SK-N-SH treated with all-trans-retinoic acid at 6 μM for 48 hours (cell line): ENCODE data around the gene EHD1.

ENCODE experiments used
- ATAC-seq: fragments of 200-7000 bp; cut with Tn5 transposase; 3 replicates; pipeline ENCODE4 v1.9.1; 2020; ENCODE audit warnings: mild to moderate bottlenecking, moderate library complexity
- BACH2 ChIP-seq: fragments of 250-450 bp; sonication (Bioruptor Pico); IDR thresholded peaks from 2 replicates; pipeline ENCODE4 v1.9.0; 2021; ENCODE audit warnings: mild to moderate bottlenecking, borderline replicate concordance
- CREB5 ChIP-seq: fragments of 250-450 bp; sonication (Bioruptor Pico); IDR thresholded peaks from 2 replicates; pipeline ENCODE4 v1.5.1; 2020; ENCODE audit warnings: low read depth, mild to moderate bottlenecking, moderate library complexity
- CSRNP3 ChIP-seq: fragments of 250-450 bp; sonication (Bioruptor Pico); IDR thresholded peaks from 2 replicates; pipeline ENCODE4 v1.5.1; 2021; ENCODE audit warnings: mild to moderate bottlenecking, moderate library complexity
- ESRRG ChIP-seq: fragments of 250-450 bp; sonication (Bioruptor Pico); IDR thresholded peaks from 2 replicates; pipeline ENCODE4 v1.6.1; 2021; ENCODE audit warnings: mild to moderate bottlenecking
- GLIS3 ChIP-seq: fragments of 250-450 bp; sonication (Bioruptor Pico); IDR thresholded peaks from 2 replicates; pipeline ENCODE4 v1.5.0; 2020; ENCODE audit warnings: mild to moderate bottlenecking, moderate library complexity
- ISL1 ChIP-seq: fragments of 250-450 bp; sonication (Bioruptor Pico); IDR thresholded peaks from 2 replicates; pipeline ENCODE4 v2.1.2; 2022; ENCODE audit warnings: mild to moderate bottlenecking, moderate library complexity
- OSR1 ChIP-seq: fragments of 250-450 bp; sonication (Bioruptor Pico); IDR thresholded peaks from 2 replicates; pipeline ENCODE4 v1.8.0; 2022; ENCODE audit warnings: moderate library complexity, mild to moderate bottlenecking, inconsistent platforms
- PATZ1 ChIP-seq: fragments of 250-450 bp; sonication (Bioruptor Pico); IDR thresholded peaks from 2 replicates; pipeline ENCODE4 v1.8.0; 2020; ENCODE audit warnings: mild to moderate bottlenecking, moderate library complexity, borderline replicate concordance
- PPARA ChIP-seq: fragments of 250-450 bp; sonication (Bioruptor Pico); IDR thresholded peaks from 2 replicates; pipeline ENCODE4 v1.5.0; 2020; ENCODE audit warnings: mild to moderate bottlenecking, borderline replicate concordance
- SNAI2 ChIP-seq: fragments of 250-450 bp; sonication (Bioruptor Pico); IDR thresholded peaks from 2 replicates; pipeline ENCODE4 v1.5.0; 2020; ENCODE audit warnings: mild to moderate bottlenecking, moderate library complexity
- TCF4 ChIP-seq: fragments of 250-450 bp; sonication (Bioruptor Pico); IDR thresholded peaks from 2 replicates; pipeline ENCODE4 v1.8.0; 2021; ENCODE audit warnings: mild to moderate bottlenecking, moderate library complexity, borderline replicate concordance
- TOX ChIP-seq: fragments of 250-450 bp; sonication (Bioruptor Pico); IDR thresholded peaks from 2 replicates; pipeline ENCODE4 v1.8.0; 2021; ENCODE audit warnings: mild to moderate bottlenecking, moderate library complexity, borderline replicate concordance
- TSHZ2 ChIP-seq: fragments of 250-450 bp; sonication (Bioruptor Pico); IDR thresholded peaks from 2 replicates; pipeline ENCODE4 v1.5.0; 2020; ENCODE audit warnings: mild to moderate bottlenecking, moderate library complexity
- ZC3H10 ChIP-seq: fragments of 250-450 bp; sonication (Bioruptor Pico); IDR thresholded peaks from 2 replicates; pipeline ENCODE4 v1.5.1; 2021; ENCODE audit warnings: mild to moderate bottlenecking, moderate library complexity
- ZFP3 ChIP-seq: fragments of 250-450 bp; sonication (Bioruptor Pico); IDR thresholded peaks from 2 replicates; pipeline ENCODE4 v1.5.0; 2020; ENCODE audit warnings: mild to moderate bottlenecking, moderate library complexity
- ZFP30 ChIP-seq: fragments of 450-650 bp; formaldehyde crosslinking; IDR thresholded peaks from 2 replicates; pipeline ENCODE4 v1.5.0; 2022; ENCODE audit warnings: mild to moderate bottlenecking, moderate library complexity
- ZNF565 ChIP-seq: fragments of 450-650 bp; formaldehyde crosslinking; conservative IDR thresholded peaks from 2 replicates; pipeline ENCODE4 v1.5.0; 2020; ENCODE audit warnings: low read depth, mild to moderate bottlenecking, moderate library complexity
- ZNF70 ChIP-seq: fragments of 450-650 bp; formaldehyde crosslinking; IDR thresholded peaks from 2 replicates; pipeline ENCODE4 v1.5.0; 2020; ENCODE audit warnings: mild to moderate bottlenecking, moderate library complexity
- ZNF8 ChIP-seq: fragments of 450-650 bp; formaldehyde crosslinking; IDR thresholded peaks from 2 replicates; pipeline ENCODE4 v1.5.0; 2020; ENCODE audit warnings: mild to moderate bottlenecking, moderate library complexity

The EHD1 gene

GRCh38 chr11:64858467-64859263, 19.8 kb downstream of the EHD1 start:
- no peak for TF ChIP-seq ZNF70 (CRISPR knock-in tag)
- no peak for ATAC-seq

DNA sequence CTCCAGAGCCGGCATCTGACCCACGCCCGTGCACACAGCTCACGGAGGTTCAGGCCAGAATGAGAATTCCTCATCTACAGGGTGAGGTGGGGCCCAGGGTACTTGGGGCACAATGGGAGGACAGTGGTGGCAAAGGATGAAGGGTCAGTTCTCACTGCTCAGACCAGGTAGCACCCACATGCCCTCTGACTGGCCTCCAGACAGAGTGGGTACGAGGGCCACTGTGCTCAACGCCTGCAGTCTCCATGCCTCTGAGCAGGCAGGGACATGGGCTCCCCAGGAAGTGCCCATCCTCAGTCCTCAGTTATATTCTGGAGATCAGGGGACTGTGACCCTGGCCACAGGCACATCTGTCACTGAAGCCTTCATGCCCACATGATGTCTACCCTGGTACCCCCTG, 20.9 kb downstream of the EHD1 start:
- no peak for ATAC-seq
- TF ChIP-seq TOX (CRISPR knock-in tag) (no peak), BACH2 (CRISPR knock-in tag) (no peak), ZC3H10 (CRISPR knock-in tag) (no peak), PATZ1 (CRISPR knock-in tag) (no peak), CSRNP3 (no peak), TCF4 (CRISPR knock-in tag) (no peak), PPARA (CRISPR knock-in tag) (no peak), SNAI2 (CRISPR knock-in tag) (no peak), ZNF8 (no peak), GLIS3 (no peak), ZFP3 (CRISPR knock-in tag) (no peak), CREB5 (CRISPR knock-in tag) (no peak), ISL1 (no peak), ESRRG (no peak)

- TF ChIP-seq PATZ1 (CRISPR knock-in tag) (no peak), SNAI2 (CRISPR knock-in tag) (0 out of 2 replicates have a peak, but pooled peaks have one; percentile 47), ZNF565 (no peak), OSR1 (CRISPR knock-in tag) (no peak)
- peak; percentile 19 for ATAC-seq
These were observed 21.8 kb downstream of the EHD1 start for GRCh38 chr11:64856382-64857227.

DNA sequence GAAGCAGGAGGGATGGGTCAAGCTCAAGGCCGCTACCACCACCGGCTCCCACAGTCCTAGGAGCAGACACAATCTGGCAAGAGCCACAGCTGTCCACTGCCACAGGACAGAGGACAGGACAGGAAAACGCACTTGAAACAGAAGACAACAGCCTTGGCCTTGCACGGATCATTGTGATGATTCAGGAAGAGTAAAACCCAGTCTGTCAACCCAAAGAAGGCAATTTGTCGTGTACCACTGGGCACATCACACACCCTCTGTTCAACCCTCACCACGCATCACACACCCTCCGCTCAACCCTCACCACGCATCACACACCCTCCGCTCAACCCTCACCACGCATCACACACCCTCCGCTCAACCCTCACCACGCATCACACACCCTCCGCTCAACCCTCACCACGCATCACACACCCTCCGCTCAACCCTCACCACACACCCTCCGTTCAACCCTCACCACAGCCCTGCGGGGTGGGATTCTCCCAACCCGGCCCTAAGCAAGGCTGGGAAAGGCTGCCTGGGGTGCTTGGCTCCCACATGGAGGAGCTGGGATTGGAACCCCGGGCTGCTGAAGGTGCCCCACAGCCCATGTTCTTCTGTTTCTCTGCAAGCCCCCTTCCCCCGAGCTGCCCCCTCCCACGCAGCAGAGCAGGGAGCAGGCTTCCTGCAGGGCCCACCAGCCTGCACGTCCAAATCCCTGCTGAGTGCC, 22.7 kb downstream of the EHD1 start:
- ATAC-seq, result no peak; the same call in 2 of the 3 replicates
- TF ChIP-seq TOX (CRISPR knock-in tag), result no peak
- no peak for TF ChIP-seq TSHZ2
- TF ChIP-seq CSRNP3, result no peak
- TF ChIP-seq ZFP30 (CRISPR knock-in tag), result no peak
- TF ChIP-seq PPARA (CRISPR knock-in tag), result no peak
- TF ChIP-seq PATZ1 (CRISPR knock-in tag), result no peak
- no peak for TF ChIP-seq ZNF8
- no peak for TF ChIP-seq ZC3H10 (CRISPR knock-in tag)
